HG03342 (cell line): ENCODE data around the gene XAB2.

Experiments used
- ATAC-seq: cut with Tn5 transposase; IDR thresholded peaks from one replicate; pipeline ENCODE4 v1.9.1; 2021; ENCODE audit warnings: mild to moderate bottlenecking, moderate library complexity; ENCODE audit not compliant: unreplicated experiment

Gene XAB2

GRCh38 chr19:7629347-7630054, at the start of gene XAB2, which contains the start of gene PET100:
Gene XAB2 (minus strand): TSS chr19:7629545. CDS start chr19:7629527, 18 bp downstream.
Gene PET100 (plus strand): TSS chr19:7629793. CDS start chr19:7629834, 41 bp downstream.
- ATAC-seq, result peak; percentile 84

GRCh38 chr19:7677669-7678311, 48.4 kb upstream of the XAB2 start:
- no peak for ATAC-seq

- no peak for ATAC-seq
Measured at GRCh38 chr19:7676854-7677253, 47.5 kb upstream of the XAB2 start, which contains the start of gene MCEMP1. Gene MCEMP1 (plus strand): TSS chr19:7677090. CDS start chr19:7677121, 31 bp downstream.

GRCh38 chr19:7676376-7676775, 47.0 kb upstream of the XAB2 start:
- no peak for ATAC-seq

GRCh38 chr19:7674010-7675005, 45.0 kb upstream of the XAB2 start:
- ATAC-seq, result no peak

- no peak for ATAC-seq
Measured at GRCh38 chr19:7672522-7672921, 43.2 kb upstream of the XAB2 start.

- no peak for ATAC-seq
Measured at GRCh38 chr19:7670790-7671189, 41.4 kb upstream of the XAB2 start.

- ATAC-seq, result no peak
Measured at GRCh38 chr19:7670150-7670783, 40.9 kb upstream of the XAB2 start.

- ATAC-seq, result no peak
Measured at GRCh38 chr19:7669641-7670040, 40.3 kb upstream of the XAB2 start.

GRCh38 chr19:7668842-7669241, 39.5 kb upstream of the XAB2 start, which contains the start of gene RETN:
Gene RETN (plus strand): TSS chr19:7669049. CDS start chr19:7669327, 278 bp downstream.
- ATAC-seq, result no peak

GRCh38 chr19:7665076-7665475, 35.7 kb upstream of the XAB2 start:
- ATAC-seq, result no peak

GRCh38 chr19:7663706-7664105, 34.4 kb upstream of the XAB2 start:
- ATAC-seq, result no peak

- ATAC-seq, result no peak
Measured at GRCh38 chr19:7662657-7663056, 33.3 kb upstream of the XAB2 start.

GRCh38 chr19:7661744-7662538, 32.6 kb upstream of the XAB2 start:
- no peak for ATAC-seq

GRCh38 chr19:7658219-7658686, 28.9 kb upstream of the XAB2 start:
- peak; percentile 86 for ATAC-seq

- ATAC-seq, result no peak
Measured at GRCh38 chr19:7657131-7657751, 27.9 kb upstream of the XAB2 start.

- ATAC-seq, result no peak
Measured at GRCh38 chr19:7655581-7655980, 26.2 kb upstream of the XAB2 start.

GRCh38 chr19:7654401-7654800, 25.1 kb upstream of the XAB2 start:
- ATAC-seq, result no peak

- ATAC-seq, result peak; percentile 48
Measured at GRCh38 chr19:7652061-7652641, 22.8 kb upstream of the XAB2 start.
